HepG2 (cell line): Measurements from ENCODE around the gene GNRH2. TPM values are rescaled to one million over a fixed set of nuclear protein-coding genes. Genes with fewer than 3 reads are reported as not detected.

Source experiments
- BHLHE40 ChIP-seq: IDR thresholded peaks from 2 replicates; pipeline ENCODE4 v1.6.1; 2011; ENCODE audit warnings: low read length, improper control_type of control experiment
- HNRNPK ChIP-seq: fragments of 200-400 bp; formaldehyde crosslinking; IDR thresholded peaks from 2 replicates; pipeline ENCODE4 v1.6.1; 2018; ENCODE audit warnings: low read length, low read depth, moderate library complexity, mild to moderate bottlenecking; ENCODE audit not compliant: poor library complexity, severe bottlenecking
- HOMEZ ChIP-seq: IDR thresholded peaks from 2 replicates; pipeline ENCODE4 v1.6.1; 2016; ENCODE audit warnings: low read depth
- MATR3 ChIP-seq: sonication (generic); formaldehyde crosslinking; IDR thresholded peaks from 2 replicates; pipeline ENCODE4 v1.4.0; 2020; ENCODE audit warnings: missing genetic modification reagents
- PPARG ChIP-seq: conservative IDR thresholded peaks from 2 replicates; pipeline ENCODE4 v1.6.1; 2016; ENCODE audit warnings: missing biosample characterization, missing genetic modification reagents
- RBAK ChIP-seq: sonication (generic); formaldehyde crosslinking; IDR thresholded peaks from 2 replicates; pipeline ENCODE4 v1.5.1; 2020; ENCODE audit warnings: mild to moderate bottlenecking, missing genetic modification reagents
- TBL1XR1 ChIP-seq: fragments of 150-350 bp; IDR thresholded peaks from 2 replicates; pipeline ENCODE4 v1.6.1; 2014; ENCODE audit warnings: borderline replicate concordance, low read length; ENCODE audit not compliant: partially characterized antibody
- ZIK1 ChIP-seq: sonication (generic); formaldehyde crosslinking; IDR thresholded peaks from 2 replicates; pipeline ENCODE4 v1.5.0; 2020; ENCODE audit warnings: mild to moderate bottlenecking, low read depth, missing genetic modification reagents, borderline replicate concordance
- ZNF160 ChIP-seq: sonication (generic); formaldehyde crosslinking; IDR thresholded peaks from 2 replicates; pipeline ENCODE4 v1.8.0; 2022; ENCODE audit warnings: mild to moderate bottlenecking, inconsistent platforms, missing genetic modification reagents
- ZNF318 ChIP-seq: sonication (generic); formaldehyde crosslinking; IDR thresholded peaks from 2 replicates; pipeline ENCODE4 v1.4.0; 2020; ENCODE audit warnings: mild to moderate bottlenecking, missing genetic modification reagents
- ZNF484 ChIP-seq: sonication (generic); formaldehyde crosslinking; IDR thresholded peaks from 2 replicates; pipeline ENCODE4 v1.5.1; 2020; ENCODE audit warnings: mild to moderate bottlenecking, low read depth, missing genetic modification reagents, borderline replicate concordance
- ZNF550 ChIP-seq: sonication (generic); formaldehyde crosslinking; IDR thresholded peaks from 2 replicates; pipeline ENCODE4 v1.4.0; 2020; ENCODE audit warnings: mild to moderate bottlenecking, missing genetic modification reagents, borderline replicate concordance
- ZNF670 ChIP-seq: sonication (generic); formaldehyde crosslinking; IDR thresholded peaks from 2 replicates; pipeline ENCODE4 v1.8.0; 2022; ENCODE audit warnings: mild to moderate bottlenecking, missing genetic modification reagents, borderline replicate concordance
- ZNF749 ChIP-seq: sonication (generic); formaldehyde crosslinking; IDR thresholded peaks from 2 replicates; pipeline ENCODE4 v1.8.0; 2022; ENCODE audit warnings: mild to moderate bottlenecking, missing genetic modification reagents, moderate library complexity, borderline replicate concordance
- ZNF773 ChIP-seq: sonication (generic); formaldehyde crosslinking; IDR thresholded peaks from 2 replicates; pipeline ENCODE4 v1.4.0; 2020; ENCODE audit warnings: missing genetic modification reagents, borderline replicate concordance
- ZNF891 ChIP-seq: sonication (generic); formaldehyde crosslinking; IDR thresholded peaks from 2 replicates; pipeline ENCODE4 v1.5.0; 2020; ENCODE audit warnings: mild to moderate bottlenecking, missing genetic modification reagents
- ZSCAN22 ChIP-seq: sonication (generic); formaldehyde crosslinking; IDR thresholded peaks from 2 replicates; pipeline ENCODE4 v1.4.0; 2020; ENCODE audit warnings: mild to moderate bottlenecking, missing genetic modification reagents
- polyA plus RNA-seq, 8 experiments: library from polyadenylated mRNA; depleted of rRNA in 3 of 8; stranded (reverse) in 7 of 8; unstranded in 1 of 8; fragments of >200 nt; fragmentation: Illumina TruSeq in 4 of 8; extraction: Trizol in 4 of 8; gene quantifications; 2 replicates each; pipeline versions ENCODE4 v1.2.1 to v1.2.3, GENCODE V29; 2011 to 2016; ENCODE audit warnings: low read depth in 4 of 8, missing spikeins in 1 of 8, mixed read lengths in 1 of 8; ENCODE audit not compliant: insufficient read depth in 1 of 8
- total RNA-seq, 5 experiments: library from RNA; depleted of rRNA; stranded (reverse); fragments of >200 nt; fragmentation: Illumina TruSeq; extraction: Trizol; gene quantifications; 2 replicates each; pipeline ENCODE4 v1.2.3, GENCODE V29; 2016; ENCODE audit warnings: low read depth in 1 of 5

The GNRH2 gene
- total and polyA plus RNA-seq, 2 of the 13 experiments (the other 11 are each of a cell fraction or from before 2014, with no cell fraction given): 0.28 TPM; not detected in 1

- peak; percentile 46; the same call in 1 of the 2 replicates for TF ChIP-seq ZIK1 (CRISPR knock-in tag)
- no peak for TF ChIP-seq ZNF749 (CRISPR knock-in tag)
- TF ChIP-seq ZNF891: peak; percentile 71
- no peak for TF ChIP-seq PPARG (CRISPR knock-in tag)
- TF ChIP-seq ZNF484: no peak
- TF ChIP-seq RBAK: no peak
- TF ChIP-seq MATR3 (CRISPR knock-in tag): no peak
- TF ChIP-seq HOMEZ: no peak
- TF ChIP-seq HNRNPK: peak; percentile 74
- no peak for TF ChIP-seq ZNF773 (CRISPR knock-in tag)
- TF ChIP-seq ZNF670 (CRISPR knock-in tag): no peak
- TF ChIP-seq ZNF318 (CRISPR knock-in tag): no peak
- no peak for TF ChIP-seq ZNF550
- TF ChIP-seq ZNF160 (CRISPR knock-in tag): no peak
- no peak for TF ChIP-seq ZSCAN22 (CRISPR knock-in tag)
- TF ChIP-seq TBL1XR1: no peak
- 0 out of 2 replicates have a peak, but pooled peaks have one; percentile 11 for TF ChIP-seq BHLHE40
Observed at GRCh38 chr20:3082955-3083952, 39.8 kb downstream of the GNRH2 start (continued).
